Measurements from ENCODE around the gene UNC5B.

DNA sequence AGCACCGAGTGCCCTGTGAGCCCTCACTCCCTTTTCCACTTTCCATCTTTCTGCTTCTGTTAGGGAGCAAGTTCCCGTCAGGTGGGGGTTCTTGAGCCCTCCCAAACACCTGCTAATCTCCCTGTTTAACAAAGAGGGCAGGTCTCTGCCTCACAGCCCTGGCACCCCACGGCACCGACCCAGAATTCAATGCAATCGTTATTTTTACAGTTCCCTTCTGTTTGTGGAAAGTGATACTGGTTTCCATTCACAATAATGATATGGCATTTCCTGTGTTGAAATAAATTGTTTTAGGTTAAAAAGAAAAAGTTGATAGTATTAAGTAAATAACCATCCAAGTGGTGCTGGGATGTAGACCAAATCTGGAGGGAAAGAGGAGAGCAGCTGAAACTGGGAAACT, 67.8 kb downstream of the UNC5B start:
- TF ChIP-seq EZH2phosphoT487 (IDR thresholded peaks at IDR 0.05; ENCODE audit: insufficient read depth, low read depth) (no peak), EZH2 (IDR thresholded peaks at IDR 0.05; ENCODE audit: insufficient read depth, poor library complexity, severe bottlenecking) (no peak)
